IMR-90 (cell line): ENCODE results near the gene XAB2. TPM values are rescaled to one million over a fixed set of nuclear protein-coding genes. Genes with fewer than 3 reads are reported as not detected.

Source experiments
- ATAC-seq: fragments of 200-7000 bp; cut with Tn5 transposase; 2 replicates; pipeline ENCODE4 v1.9.1; 2020; ENCODE audit warnings: low read depth, mild to moderate bottlenecking, moderate library complexity
- BruUV-seq: library from RNA; stranded (reverse); fragments of 400-500 nt; replicated peaks from 2 replicates; lab custom pipeline; 2021; lab: Mats Ljungman, UMichigan
- CTCF ChIA-PET: fragments of 300-600 bp; formaldehyde crosslinking; extraction: SDS; loops from one replicate; lab custom pipeline; 2021; ENCODE audit warnings: antibody characterized with exemption; lab: Yijun Ruan, JAX
- POLR2A ChIA-PET: fragments of 300-600 bp; sonication (Branson Sonifier 250); formaldehyde crosslinking; loops from one replicate; lab custom pipeline; 2022; ENCODE audit warnings: antibody characterized with exemption; ENCODE audit not compliant: unreplicated experiment; lab: Charles Lee
- DNase-seq: peaks from one replicate; pipeline ENCODE4 v3.0.0; 2013
- H2AFZ ChIP-seq: replicated peaks from 2 replicates; pipeline ENCODE3; 2013; ENCODE audit warnings: low read length, mild to moderate bottlenecking; ENCODE audit not compliant: poor library complexity
- H2AK5ac ChIP-seq: 2 replicates; pipeline ENCODE4 v1.6.1; 2013; ENCODE audit warnings: low read depth, low read length, inconsistent platforms
- H2AK9ac ChIP-seq: replicated peaks from 2 replicates; pipeline ENCODE3; 2013; ENCODE audit warnings: mild to moderate bottlenecking, low read depth, low read length, moderate library complexity; ENCODE audit not compliant: poor library complexity
- H2BK120ac ChIP-seq: 2 replicates; pipeline ENCODE4 v1.6.1; 2013; ENCODE audit warnings: low read depth, low read length, inconsistent platforms
- H2BK15ac ChIP-seq: 3 replicates; pipeline ENCODE4 v1.6.1; 2013; ENCODE audit warnings: low read depth, low read length, inconsistent platforms
- H2BK20ac ChIP-seq: 2 replicates; pipeline ENCODE4 v1.6.1; 2013; ENCODE audit warnings: low read depth, mild to moderate bottlenecking, inconsistent platforms, low read length, moderate library complexity
- H2BK5ac ChIP-seq: 2 replicates; pipeline ENCODE4 v1.6.1; 2013; ENCODE audit warnings: mild to moderate bottlenecking, low read depth, low read length, inconsistent platforms; ENCODE audit not compliant: poor library complexity, severe bottlenecking
- H3K14ac ChIP-seq: replicated peaks from 2 replicates; pipeline ENCODE4 v1.6.1; 2013; ENCODE audit warnings: low read depth, low read length, inconsistent platforms
- H3K18ac ChIP-seq: 2 replicates; pipeline ENCODE4 v1.6.1; 2013; ENCODE audit warnings: low read depth, low read length, control low read depth
- H3K23ac ChIP-seq: 2 replicates; pipeline ENCODE4 v1.6.1; 2013; ENCODE audit warnings: low read depth, low read length, inconsistent platforms
- H3K27ac ChIP-seq: 2 replicates; pipeline ENCODE4 v1.5.1; 2013; ENCODE audit warnings: mild to moderate bottlenecking, control low read depth, low read length; ENCODE audit not compliant: insufficient read depth
- H3K27me3 ChIP-seq: 2 replicates; pipeline ENCODE4 v1.6.1; 2013; ENCODE audit warnings: low read length; ENCODE audit not compliant: control insufficient read depth, insufficient read depth
- H3K36me3 ChIP-seq: 2 replicates; pipeline ENCODE4 v1.6.1; 2013; ENCODE audit warnings: low read length, mixed read lengths; ENCODE audit not compliant: control insufficient read depth, insufficient read depth
- H3K4ac ChIP-seq: 2 replicates; pipeline ENCODE4 v1.6.1; 2013; ENCODE audit warnings: low read depth, low read length, inconsistent platforms
- H3K4me1 ChIP-seq: 2 replicates; pipeline ENCODE4 v1.6.1; 2013; ENCODE audit warnings: low read length, mixed read lengths; ENCODE audit not compliant: control insufficient read depth, insufficient read depth
- H3K4me2 ChIP-seq: 2 replicates; pipeline ENCODE4 v1.6.1; 2013; ENCODE audit warnings: low read depth, mild to moderate bottlenecking, control low read depth, low read length, moderate library complexity
- H3K4me3 ChIP-seq: 2 replicates; pipeline ENCODE4 v1.5.1; 2013; ENCODE audit warnings: low read depth, mild to moderate bottlenecking, control low read depth, low read length, moderate library complexity; ENCODE audit not compliant: insufficient read depth
- H3K56ac ChIP-seq: 2 replicates; pipeline ENCODE4 v1.6.1; 2013; ENCODE audit warnings: low read length, inconsistent platforms; ENCODE audit not compliant: insufficient read depth; ENCODE audit errors: extremely low read depth
- H3K79me1 ChIP-seq, 2 experiments: 2 replicates each; pipeline ENCODE4 v1.6.1; 2013; ENCODE audit warnings: low read length in 2 of 2, inconsistent platforms in 1 of 2, low read depth in 1 of 2
- H3K9ac ChIP-seq: 2 replicates; pipeline ENCODE4 v1.6.1; 2013; ENCODE audit warnings: low read depth, low read length, control low read depth
- H3K9me1 ChIP-seq: 2 replicates; pipeline ENCODE4 v1.6.1; 2013; ENCODE audit warnings: low read length, inconsistent platforms; ENCODE audit not compliant: insufficient read depth
- H3K9me3 ChIP-seq: 2 replicates; pipeline ENCODE4 v1.6.1; 2013; ENCODE audit warnings: low read length; ENCODE audit not compliant: control insufficient read depth, insufficient read depth
- H4K20me1 ChIP-seq: 2 replicates; pipeline ENCODE4 v1.6.1; 2013; ENCODE audit warnings: low read length, inconsistent platforms; ENCODE audit not compliant: insufficient read depth
- H4K5ac ChIP-seq: 2 replicates; pipeline ENCODE4 v1.6.1; 2013; ENCODE audit warnings: mild to moderate bottlenecking, low read depth, low read length, control low read depth
- H4K8ac ChIP-seq, 2 experiments: 2 replicates each; pipeline ENCODE4 v1.6.1; 2013; ENCODE audit warnings: low read depth in 2 of 2, low read length in 2 of 2, control low read depth in 1 of 2, inconsistent platforms in 1 of 2
- H4K91ac ChIP-seq: 2 replicates; pipeline ENCODE4 v1.6.1; 2013; ENCODE audit warnings: low read depth, low read length, inconsistent platforms; ENCODE audit not compliant: insufficient read depth
- BHLHE40 ChIP-seq: fragments of 150-350 bp; IDR thresholded peaks from 2 replicates; pipeline ENCODE4 v1.6.1; 2016; ENCODE audit warnings: mild to moderate bottlenecking, low read depth, low read length
- CEBPB ChIP-seq: IDR thresholded peaks from 2 replicates; pipeline ENCODE4 v1.6.1; 2012; ENCODE audit warnings: low read depth, low read length, improper control_type of control experiment
- CHD1 ChIP-seq: IDR thresholded peaks from 2 replicates; pipeline ENCODE4 v1.6.1; 2012; ENCODE audit warnings: low read depth, low read length, improper control_type of control experiment
- MAFK ChIP-seq: IDR thresholded peaks from 2 replicates; pipeline ENCODE4 v1.6.1; 2012; ENCODE audit warnings: low read depth, low read length, improper control_type of control experiment
- RAD21 ChIP-seq: IDR thresholded peaks from 2 replicates; pipeline ENCODE4 v1.6.1; 2012; ENCODE audit warnings: low read length, improper control_type of control experiment
- RCOR1 ChIP-seq: IDR thresholded peaks from 2 replicates; pipeline ENCODE4 v1.6.1; 2012; ENCODE audit warnings: mild to moderate bottlenecking, low read length, improper control_type of control experiment; ENCODE audit not compliant: insufficient replicate concordance
- RFX5 ChIP-seq: IDR thresholded peaks from 2 replicates; pipeline ENCODE4 v1.8.0; 2012; ENCODE audit warnings: low read depth, mild to moderate bottlenecking, low read length, moderate library complexity
- SMC3 ChIP-seq: fragments of 150-350 bp; IDR thresholded peaks from 2 replicates; pipeline ENCODE4 v1.6.1; 2016; ENCODE audit warnings: low read depth, mild to moderate bottlenecking, antibody characterized with exemption, low read length, moderate library complexity
- WGBS, 2 experiments: methylation state at CpG; one replicate each; pipeline versions ENCODE4 v1.1.5 to v1.1.7; 2013; ENCODE audit warnings: missing lambda C conversion rate in 2 of 2; ENCODE audit not compliant: insufficient read length in 1 of 2; ENCODE audit errors: extremely low coverage in 2 of 2; 5-methylcytosine and 5-hydroxymethylcytosine counted together
- dilution Hi-C: fragments of 300-500 bp; cut with HindIII; formaldehyde crosslinking; loops from one replicate; pipeline ENCODE4 v1.14.3; 2018; ENCODE audit warnings: low sequenced_read_pairs; ENCODE audit not compliant: unreplicated experiment
- in situ Hi-C: fragments of 300-500 bp; cut with MboI; formaldehyde crosslinking; loops from 3 replicates; pipeline ENCODE4 v1.14.3; 2019; ENCODE audit warnings: low sequenced_read_pairs, inconsistent platforms, mixed read lengths
- intact Hi-C: fragments of 100-400 bp; cut with micrococcal nuclease; formaldehyde crosslinking; loops from 2 replicates; pipeline ENCODE4 v1.10.0; 2022
- polyA plus RNA-seq, 3 experiments: library from polyadenylated mRNA; depleted of rRNA; stranded (reverse); fragments of >200 nt; gene quantifications; 2 replicates each; pipeline ENCODE4 v1.2.3, GENCODE V29; 2012; ENCODE audit warnings: low replicate concordance in 1 of 3
- total RNA-seq: library from RNA; depleted of rRNA; stranded (reverse); fragments of >200 nt; gene quantifications from 2 replicates; pipeline ENCODE4 v1.2.3, GENCODE V29; 2012
- TF ChIP-seq, protein P1 (sequence below): fragments of 150-350 bp; IDR thresholded peaks from 2 replicates; pipeline ENCODE4 v1.6.1; 2016; ENCODE audit warnings: low read depth, mild to moderate bottlenecking, low read length, moderate library complexity, borderline replicate concordance

The XAB2 gene
- total and polyA plus RNA-seq, 2 of the 4 experiments (the other 2 are of a cell fraction), result 29.9 to 34.4 TPM

DNA sequence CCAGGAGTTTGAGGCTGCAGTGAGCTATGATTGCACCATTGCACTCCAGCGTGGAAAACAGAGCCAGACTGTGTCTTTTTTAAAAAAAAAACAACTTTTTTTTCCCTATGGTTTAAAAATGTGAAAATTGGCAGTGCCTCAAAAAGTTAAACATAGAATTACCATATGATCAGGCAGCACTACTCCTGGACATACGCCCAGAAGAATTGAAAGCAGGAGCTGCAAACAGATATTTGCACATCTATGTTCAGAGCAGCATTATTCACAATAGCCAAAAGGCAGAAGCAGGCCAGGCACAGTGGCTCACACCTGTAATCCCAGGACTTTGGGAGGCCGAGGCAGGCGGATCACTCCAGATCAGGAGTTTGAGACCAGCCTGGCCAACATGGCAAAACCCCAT lies 35.7 kb upstream of the XAB2 start:
- Histone ChIP-seq H3K4ac (no peak overlapping the region), H3K23ac (no peak overlapping the region), H3K9me1 (no peaks in the 10 kb centered on the region), H2AK5ac (no peak overlapping the region), H3K18ac (no peak overlapping the region), H3K9ac (no peak overlapping the region), H3K56ac (no peak overlapping the region), H3K9me3 (no peaks in the 10 kb centered on the region), H2BK15ac (no peak overlapping the region), H3K4me1 (no peaks in the 10 kb centered on the region), H2AK9ac (no peak overlapping the region), H4K91ac (no peak overlapping the region), H3K4me3 (no peak overlapping the region), H3K27ac (no peak overlapping the region), H2BK5ac (no peak overlapping the region), H2BK120ac (no peak overlapping the region), H3K27me3 (peaks cover 15% of the 10 kb centered on the region), H4K20me1 (no peaks in the 10 kb centered on the region), H2AFZ (no peak overlapping the region), H4K8ac (no peak overlapping the region), H3K4me2 (no peak overlapping the region), H2BK20ac (no peak overlapping the region), H3K14ac (no peak overlapping the region), H3K36me3 (no peaks in the 10 kb centered on the region), H3K79me1 (no peaks in the 10 kb centered on the region), H4K5ac (no peak overlapping the region)
- dilution Hi-C loops, result no loop called here
- DNase-seq (peak; percentile 73), ATAC-seq (peak; percentile 60)
- 0% methylated on average over 1 of the region's 4 CpGs; no CpG with 5 or more reads in 1 of the 2 experiments for whole genome bisulfite sequencing, 2 experiments
- in situ Hi-C loops, result no loop called here
- BruUV-seq, result no TSS peak
- CTCF ChIA-PET, result no interaction called here
- TF ChIP-seq CEBPB (no peak), RFX5 (no peak), RCOR1 (no peak), RAD21 (no peak), CHD1 (no peak), MAFK (no peak), SMC3 (no peak), BHLHE40 (no peak)
- TF ChIP-seq, protein P1, sequence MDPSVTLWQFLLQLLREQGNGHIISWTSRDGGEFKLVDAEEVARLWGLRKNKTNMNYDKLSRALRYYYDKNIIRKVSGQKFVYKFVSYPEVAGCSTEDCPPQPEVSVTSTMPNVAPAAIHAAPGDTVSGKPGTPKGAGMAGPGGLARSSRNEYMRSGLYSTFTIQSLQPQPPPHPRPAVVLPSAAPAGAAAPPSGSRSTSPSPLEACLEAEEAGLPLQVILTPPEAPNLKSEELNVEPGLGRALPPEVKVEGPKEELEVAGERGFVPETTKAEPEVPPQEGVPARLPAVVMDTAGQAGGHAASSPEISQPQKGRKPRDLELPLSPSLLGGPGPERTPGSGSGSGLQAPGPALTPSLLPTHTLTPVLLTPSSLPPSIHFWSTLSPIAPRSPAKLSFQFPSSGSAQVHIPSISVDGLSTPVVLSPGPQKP, result no peak
- intact Hi-C loops, result no loop called here
- POLR2A ChIA-PET, result no interaction called here
